Left renal pelvis (tissue), 4 donors: ENCODE results near the gene SFTPA1. TPM values are rescaled to one million over a fixed set of nuclear protein-coding genes. Genes with fewer than 3 reads are reported as not detected.
A peak's percentile ranks its signal among the peaks of the same experiment; 100 is the strongest.
"Not testable (repeated sequence)": the region's sequence is repeated elsewhere in the genome, so short reads cannot be mapped to it uniquely, and the experiment has no call there.

Experiments used
- DNase-seq, 4 donors: peaks; one replicate each; pipeline ENCODE4 v3.0.0-alpha.2; 2013; ENCODE audit warnings: low read depth in 4 of 4, low spot score in 3 of 4
- polyA plus RNA-seq, 4 donors: library from polyadenylated mRNA; unstranded; fragments of 120-200 nt; gene quantifications; one replicate each; pipeline ENCODE4 v1.2.1, GENCODE V29; 2013; ENCODE audit not compliant: insufficient read length in 4 of 4

Gene SFTPA1
- polyA plus RNA-seq, result under 1 TPM in 2 of 4 donors, not detected in 2; 0.34 to 0.40 TPM

- no peak for DNase-seq
Measured at GRCh38 chr10:79610601-79611191, at the start of gene SFTPA1. TSS of gene SFTPA1 (plus strand) at chr10:79610939. CDS start at chr10:79611826, 887 bp downstream.

- no peak for DNase-seq
Measured at GRCh38 chr10:79561257-79561656, 49.5 kb upstream of the SFTPA1 start.

GRCh38 chr10:79562135-79562756, 48.5 kb upstream of the SFTPA1 start:
- peak; percentile 27 to 37 (median 29) for DNase-seq

- no peak for DNase-seq
Measured at GRCh38 chr10:79563426-79563825, 47.3 kb upstream of the SFTPA1 start.

- not testable (repeated sequence) for DNase-seq
Measured at GRCh38 chr10:79570624-79571023, 40.1 kb upstream of the SFTPA1 start.

GRCh38 chr10:79579361-79579760, 31.4 kb upstream of the SFTPA1 start:
- no peak for DNase-seq

GRCh38 chr10:79581044-79581443, 29.7 kb upstream of the SFTPA1 start:
- no peak for DNase-seq

GRCh38 chr10:79582096-79582495, 28.6 kb upstream of the SFTPA1 start:
- no peak for DNase-seq

GRCh38 chr10:79582954-79583353, 27.8 kb upstream of the SFTPA1 start:
- DNase-seq, result not testable (repeated sequence)

- DNase-seq, result no peak
Measured at GRCh38 chr10:79583488-79584024, 27.2 kb upstream of the SFTPA1 start.

GRCh38 chr10:79585870-79586527, 24.7 kb upstream of the SFTPA1 start:
- no peak for DNase-seq

- no peak for DNase-seq
Measured at GRCh38 chr10:79586933-79587332, 23.8 kb upstream of the SFTPA1 start.

- no peak for DNase-seq
Measured at GRCh38 chr10:79588800-79589199, 21.9 kb upstream of the SFTPA1 start.

GRCh38 chr10:79593377-79593776, 17.4 kb upstream of the SFTPA1 start:
- no peak for DNase-seq

- DNase-seq, result not testable (repeated sequence)
Measured at GRCh38 chr10:79594565-79594964, 16.2 kb upstream of the SFTPA1 start.

GRCh38 chr10:79595510-79595909, 15.2 kb upstream of the SFTPA1 start:
- DNase-seq, result no peak

GRCh38 chr10:79599644-79600043, 11.1 kb upstream of the SFTPA1 start:
- DNase-seq, result not testable (repeated sequence)

GRCh38 chr10:79601939-79602338, 8.8 kb upstream of the SFTPA1 start:
- no peak for DNase-seq

GRCh38 chr10:79602953-79603352, 7.8 kb upstream of the SFTPA1 start:
- no peak for DNase-seq

- DNase-seq, result no peak
Measured at GRCh38 chr10:79604294-79604693, 6.4 kb upstream of the SFTPA1 start.

GRCh38 chr10:79605308-79605707, 5.4 kb upstream of the SFTPA1 start:
- no peak for DNase-seq
